Fibroblast of peridontal ligament (primary cell): ENCODE measurements around the gene CFAP251.
"Not testable (repeated sequence)": the region's sequence is repeated elsewhere in the genome, so short reads cannot be mapped to it uniquely, and the experiment has no call there.

ENCODE experiments used
- DNase-seq: peaks from one replicate; pipeline ENCODE4 v3.0.0-alpha.2; 2010; ENCODE audit errors: extremely low read depth

CFAP251 gene

GRCh38 chr12:121917950-121918678 is at the start of gene CFAP251:
Gene CFAP251, plus strand, starts transcription at chr12:121918592. Its CDS starts 2,714 bp downstream, at chr12:121921306.
- peak; percentile 33 for DNase-seq

GRCh38 chr12:121869229-121869628 is 49.2 kb upstream of the CFAP251 start:
- not testable (repeated sequence) for DNase-seq

- DNase-seq = no peak
Observed at GRCh38 chr12:121871467-121871866, 46.9 kb upstream of the CFAP251 start.

DNA sequence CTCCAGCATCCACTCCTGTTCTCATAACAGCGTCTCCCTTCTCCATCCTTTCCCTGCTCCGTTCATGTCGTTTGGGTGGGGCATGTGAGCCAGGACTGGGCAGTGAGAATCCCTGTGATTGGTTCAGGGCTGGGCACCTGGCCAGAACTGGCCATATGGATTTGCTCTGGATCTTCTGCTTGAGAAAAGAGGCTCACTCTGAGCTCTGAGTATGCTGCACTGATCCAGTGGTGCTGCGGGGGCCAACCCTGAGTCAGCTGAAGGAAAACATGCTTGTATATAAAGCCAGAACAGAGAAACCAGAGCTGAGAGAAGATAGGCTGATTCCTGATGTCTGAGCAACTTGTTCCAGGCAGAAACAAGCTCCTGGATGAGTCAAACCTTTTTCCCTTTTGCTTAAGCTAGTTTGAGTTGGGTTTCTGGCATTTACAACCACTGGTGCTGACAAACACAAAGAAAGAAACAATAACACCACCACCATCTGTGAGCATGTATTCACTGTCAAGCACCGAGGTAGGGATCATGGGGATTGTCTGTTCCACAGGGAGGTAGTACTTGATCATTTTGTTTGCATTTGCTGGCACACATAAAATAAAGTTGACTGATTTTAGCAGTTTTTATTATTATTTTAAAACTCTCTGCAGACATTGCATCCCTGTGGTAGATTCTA is 45.7 kb upstream of the CFAP251 start:
- DNase-seq = peak; percentile 96

DNA sequence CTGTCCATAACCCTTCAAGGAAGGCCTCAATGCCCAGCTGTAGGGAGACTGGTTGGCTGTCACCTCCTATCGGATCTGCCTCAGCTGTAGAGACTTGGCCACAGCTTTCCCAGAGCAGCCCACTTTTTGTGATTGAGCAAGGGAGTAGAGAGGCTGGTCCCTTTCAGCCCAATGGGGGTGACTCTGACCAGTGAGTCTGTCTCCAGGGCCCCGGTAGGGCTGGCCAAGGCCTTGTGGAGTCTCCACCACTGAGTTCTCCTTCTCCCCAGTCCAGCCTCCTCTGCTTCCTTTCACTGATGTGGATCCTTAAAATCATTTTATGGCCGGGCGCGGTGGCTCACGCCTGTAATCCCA is 45.2 kb upstream of the CFAP251 start:
- no peak for DNase-seq

DNA sequence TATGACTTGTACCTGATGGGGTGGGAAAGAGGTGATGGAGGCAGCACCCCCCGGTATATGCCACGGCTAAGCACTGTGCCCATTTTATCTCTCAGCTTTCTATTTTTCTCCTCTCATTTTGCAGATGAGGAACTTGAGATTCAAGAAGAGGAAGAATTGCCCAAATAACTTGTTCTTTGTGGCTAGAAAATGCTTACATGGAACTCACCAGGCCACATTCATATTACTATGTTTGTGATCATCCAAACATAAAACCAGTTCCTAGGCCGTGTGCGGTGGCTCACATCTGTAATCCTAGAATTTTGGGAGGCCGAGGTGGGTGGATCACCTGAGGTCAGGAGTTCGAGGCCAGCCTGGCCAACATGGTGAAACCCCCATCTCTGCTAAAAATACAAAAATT is 44.3 kb upstream of the CFAP251 start:
- DNase-seq = no peak

DNA sequence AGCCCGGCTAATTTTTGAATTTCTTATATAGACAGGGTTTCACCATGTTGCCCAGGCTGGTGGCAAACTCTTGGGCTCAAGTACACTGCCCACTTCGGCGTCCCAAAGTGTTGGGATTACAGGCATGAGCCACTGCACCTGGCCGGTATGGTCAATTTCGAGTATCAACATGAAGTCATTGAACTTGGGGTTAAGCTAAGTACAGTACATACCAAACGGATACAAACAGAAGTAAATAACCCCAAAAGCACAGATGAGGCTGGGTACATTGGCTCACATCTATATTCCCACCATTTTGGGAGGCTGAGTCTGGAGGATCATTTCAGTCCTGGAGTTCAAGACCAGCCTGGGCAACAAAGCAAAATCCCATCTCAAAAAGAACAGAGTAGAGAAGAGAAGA is 42.8 kb upstream of the CFAP251 start:
- DNase-seq = no peak

- DNase-seq = not testable (repeated sequence)
Observed at GRCh38 chr12:121876080-121876447, 42.3 kb upstream of the CFAP251 start.

- DNase-seq = no peak
Observed at GRCh38 chr12:121883315-121883660, 35.1 kb upstream of the CFAP251 start.

DNA sequence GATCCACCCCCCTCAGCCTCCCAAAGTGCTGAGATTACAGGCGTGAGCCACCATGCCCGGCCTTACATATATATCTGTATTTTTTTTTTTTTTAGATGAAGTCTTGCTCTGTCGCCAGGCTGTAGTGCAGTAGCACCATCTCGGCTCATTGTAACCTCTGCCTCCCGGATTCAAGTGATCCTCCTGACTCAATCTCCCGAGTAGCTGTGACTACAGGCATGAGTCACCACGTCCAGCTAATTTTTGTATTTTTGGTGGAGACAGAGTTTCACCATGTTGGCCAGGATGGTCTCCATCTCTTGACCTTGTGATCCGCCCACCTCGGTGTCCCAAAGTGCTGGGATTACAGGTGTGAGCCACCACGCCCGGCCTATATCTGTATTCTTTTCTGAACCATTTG is 33.3 kb upstream of the CFAP251 start:
- DNase-seq = not testable (repeated sequence)

DNA sequence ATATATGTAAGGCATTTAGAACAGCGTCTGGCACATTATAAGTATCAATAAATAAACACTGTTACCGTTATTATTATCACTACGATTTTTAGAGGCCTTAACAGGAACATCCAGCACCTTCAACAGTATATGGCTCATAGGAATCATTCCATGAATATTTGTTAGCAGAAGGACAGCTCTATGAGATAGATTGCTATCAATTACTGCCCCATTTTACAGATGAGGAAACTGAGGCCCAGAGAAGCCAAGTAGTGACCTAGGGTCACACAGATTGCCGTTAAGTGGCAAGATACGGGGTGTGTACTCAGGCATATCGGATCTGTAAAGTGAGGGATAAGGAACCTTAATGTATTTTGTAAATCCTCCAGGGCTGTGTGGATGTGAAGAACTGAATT is 30.3 kb upstream of the CFAP251 start:
- no peak for DNase-seq

DNA sequence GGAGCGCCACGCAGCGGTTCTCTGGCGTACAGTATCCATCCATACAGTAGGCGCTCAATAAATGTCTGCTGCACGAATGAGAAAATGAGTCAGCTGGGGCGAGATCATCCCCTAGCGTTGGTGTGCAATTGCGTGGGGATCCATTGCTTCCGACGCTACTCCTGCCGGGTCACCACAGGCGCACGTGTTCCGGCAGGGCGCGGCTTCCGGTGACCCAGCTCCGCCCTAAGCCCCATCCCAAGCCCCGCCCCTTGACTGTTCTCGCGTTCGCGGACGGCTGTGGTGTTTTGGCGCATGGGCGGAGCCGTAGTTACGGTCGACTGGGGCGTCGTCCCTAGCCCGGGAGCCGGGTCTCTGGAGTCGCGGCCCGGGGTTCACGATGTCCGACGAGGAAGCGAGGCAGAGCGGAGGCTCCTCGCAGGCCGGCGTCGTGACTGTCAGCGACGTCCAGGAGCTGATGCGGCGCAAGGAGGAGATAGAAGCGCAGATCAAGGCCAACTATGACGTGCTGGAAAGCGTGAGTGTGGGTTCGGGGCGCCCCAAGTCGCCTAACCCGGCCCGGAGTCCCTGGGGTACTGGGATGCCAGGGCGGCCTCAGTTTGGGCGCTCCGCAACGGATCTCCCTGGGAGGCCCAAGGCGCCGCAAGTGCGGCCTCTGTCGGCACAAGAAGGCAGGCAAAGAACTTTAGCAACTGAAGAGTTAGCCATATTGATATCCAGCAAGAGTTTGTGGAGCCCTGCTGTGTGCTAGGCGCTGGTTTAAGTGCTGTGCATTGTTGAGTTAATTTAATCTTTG is 29.7 kb upstream of the CFAP251 start, which contains the start of gene PSMD9:
PSMD9 (plus strand) TSS at position 313 of the 796 bp plus-strand sequence; CDS start at position 380, 67 bp downstream.
- DNase-seq = peak; percentile 98

- DNase-seq = no peak
Observed at GRCh38 chr12:121889274-121889624, 29.1 kb upstream of the CFAP251 start.

GRCh38 chr12:121889661-121890060 is 28.7 kb upstream of the CFAP251 start:
- peak; percentile 48 for DNase-seq

DNA sequence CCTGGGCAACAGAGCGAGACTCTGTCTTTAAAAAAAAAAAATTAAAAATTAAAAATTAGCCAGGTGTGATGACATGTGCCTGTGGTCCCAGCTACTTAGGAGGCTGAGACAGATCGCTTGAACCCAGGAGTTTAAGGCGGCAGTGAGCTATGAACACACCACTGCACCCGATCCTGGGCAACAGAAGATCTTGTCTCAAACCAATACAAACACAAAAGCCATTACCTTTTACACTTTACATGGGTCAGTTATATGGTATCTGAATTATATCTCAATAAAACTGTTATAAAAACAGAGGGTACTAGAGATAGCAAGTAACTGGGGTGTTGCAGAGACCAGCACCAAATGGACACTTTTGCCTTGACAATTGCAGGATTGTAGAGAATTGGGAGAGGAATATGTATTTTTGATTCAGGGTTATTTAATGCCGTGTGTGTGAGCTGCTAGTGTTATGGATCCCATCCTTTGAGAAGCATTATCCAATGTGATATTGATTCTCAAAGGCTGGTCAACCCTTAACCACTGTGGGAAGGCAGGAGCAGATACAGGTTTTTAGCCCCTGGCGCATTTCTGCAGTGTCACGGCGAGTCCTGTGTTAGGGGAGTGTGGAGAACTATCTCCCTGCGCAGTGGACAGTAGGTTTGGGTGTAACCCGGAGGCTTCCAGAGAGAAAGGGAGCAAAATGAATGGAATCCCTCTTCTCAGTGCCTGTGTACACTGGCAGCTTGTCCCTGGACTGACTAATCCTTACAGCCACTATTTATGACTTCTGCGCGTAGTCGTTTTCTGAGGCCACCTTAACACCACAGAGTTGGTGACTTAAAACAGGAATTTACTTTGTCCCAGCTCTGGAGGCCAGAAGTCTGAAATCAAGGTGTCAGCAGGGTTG is 25.5 kb upstream of the CFAP251 start:
- DNase-seq = no peak

GRCh38 chr12:121893961-121894460 is 24.4 kb upstream of the CFAP251 start:
- DNase-seq = peak; percentile 78

DNA sequence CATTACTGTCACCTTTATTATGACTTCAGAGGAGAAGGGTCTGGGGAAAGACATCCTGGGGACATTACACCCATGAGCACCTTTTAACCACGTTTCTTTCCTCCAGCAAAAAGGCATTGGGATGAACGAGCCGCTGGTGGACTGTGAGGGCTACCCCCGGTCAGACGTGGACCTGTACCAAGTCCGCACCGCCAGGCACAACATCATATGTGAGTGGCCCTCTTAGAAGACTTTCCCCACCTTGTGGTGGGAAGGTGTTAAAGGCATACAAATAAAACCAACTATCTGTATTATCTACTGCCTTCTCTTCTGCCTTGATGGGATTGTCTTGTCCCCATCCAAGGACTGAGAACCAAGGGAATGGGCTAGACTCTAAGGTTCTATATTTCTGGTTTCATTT is 23.8 kb upstream of the CFAP251 start:
- DNase-seq = no peak

DNA sequence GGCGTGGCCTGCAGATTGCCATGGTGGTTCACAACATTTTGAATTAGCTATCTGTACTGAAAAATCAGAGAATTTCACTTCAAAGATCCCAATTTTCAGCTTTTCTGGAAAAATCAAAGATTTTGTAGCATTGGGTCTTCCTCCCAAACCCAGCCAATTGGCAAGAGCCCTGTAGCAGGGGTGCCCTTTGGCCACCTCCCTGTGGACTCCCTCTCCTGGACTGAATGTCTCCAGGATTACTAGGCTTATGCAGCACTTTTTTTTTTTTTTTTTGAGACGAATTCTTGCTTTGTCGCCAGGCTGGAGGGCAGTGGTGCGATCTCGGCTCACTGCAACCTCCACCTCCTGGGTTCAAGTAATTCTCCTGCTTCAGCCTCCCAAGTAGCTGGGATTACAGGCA is 20.1 kb upstream of the CFAP251 start:
- no peak for DNase-seq

GRCh38 chr12:121899590-121899989 is 18.8 kb upstream of the CFAP251 start:
- no peak for DNase-seq

DNA sequence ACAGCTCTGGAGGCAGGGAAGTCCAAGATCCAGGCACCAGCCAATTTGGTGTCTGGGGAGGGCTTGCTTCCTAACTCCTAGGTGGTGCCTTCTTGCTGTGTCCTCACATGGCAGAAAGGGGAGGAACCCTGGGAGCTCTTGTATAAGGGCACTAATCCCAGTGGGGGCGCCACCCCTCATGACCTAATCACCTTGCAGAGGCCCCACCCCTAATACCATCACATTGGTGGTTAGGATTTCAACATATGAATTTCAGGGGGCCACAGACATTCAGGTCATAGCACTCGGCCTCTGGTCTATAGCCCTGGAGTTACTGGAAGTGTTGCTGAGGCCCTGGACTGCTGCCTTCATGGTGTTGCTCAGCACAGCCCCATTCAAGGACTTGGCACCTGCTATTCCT is 15.2 kb upstream of the CFAP251 start:
- no peak for DNase-seq

DNA sequence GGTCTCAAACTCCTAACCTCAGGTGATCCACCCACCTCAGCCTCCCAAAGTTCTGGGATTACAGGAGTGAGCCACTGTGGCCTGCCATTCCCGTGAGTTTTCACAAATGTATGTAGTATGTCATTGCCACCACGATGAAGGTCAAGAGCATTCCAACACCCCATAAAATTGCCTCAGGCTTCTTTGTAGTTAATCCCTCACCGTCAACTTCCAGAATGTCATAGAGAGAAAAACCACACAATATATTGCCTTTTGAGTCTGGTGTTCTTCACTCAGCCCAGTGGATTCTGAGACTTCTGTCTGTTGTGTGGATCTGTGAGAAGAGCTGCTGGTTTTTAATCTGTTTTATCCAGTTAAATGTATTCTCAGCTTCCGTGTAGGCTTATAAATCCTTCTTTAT is 12.6 kb upstream of the CFAP251 start:
- no peak for DNase-seq

DNA sequence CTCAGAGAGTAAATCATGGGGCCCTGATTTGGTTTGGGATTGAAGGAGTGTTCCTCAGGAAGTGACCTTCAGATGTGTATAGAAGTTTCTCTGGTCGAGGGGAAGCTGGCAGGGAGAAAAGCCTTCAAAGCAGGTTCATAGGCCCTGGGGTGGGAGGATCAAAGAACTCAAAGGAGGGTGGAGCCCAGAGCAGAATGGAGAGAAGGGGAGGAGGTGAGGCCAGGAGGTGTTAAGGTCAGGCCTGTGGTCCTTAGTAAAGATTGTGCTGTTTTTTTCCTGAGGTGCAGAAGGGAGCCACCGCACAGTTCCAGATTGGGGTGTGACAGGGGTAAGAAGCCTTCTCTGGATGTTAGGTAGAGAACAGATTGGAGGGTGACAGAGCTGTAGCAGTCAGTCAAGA is 9.7 kb upstream of the CFAP251 start:
- no peak for DNase-seq
